GM12878 (cell line): ENCODE results near the gene MAP2K2. TPM values are rescaled to one million over a fixed set of nuclear protein-coding genes. Genes with fewer than 3 reads are reported as not detected.
A peak's percentile ranks its signal among the peaks of the same experiment; 100 is the strongest.

ENCODE experiments used
- ATAC-seq: fragments of 200-7000 bp; cut with Tn5 transposase; 3 replicates; pipeline ENCODE4 v1.9.1; 2020; ENCODE audit warnings: mild to moderate bottlenecking, moderate library complexity
- BruUV-seq: library from RNA; stranded (reverse); fragments of 400-500 nt; replicated peaks from 2 replicates; lab custom pipeline; 2021; lab: Mats Ljungman, UMichigan
- CTCF ChIA-PET: fragments of 300-600 bp; sonication (Branson Sonifier 250); formaldehyde crosslinking; extraction: SDS; loops from one replicate; lab custom pipeline; 2021; ENCODE audit warnings: inconsistent platforms; lab: Yijun Ruan, JAX
- POLR2A ChIA-PET: fragments of 350-600 bp; formaldehyde crosslinking; extraction: SDS; loops from one replicate; lab custom pipeline; 2021; ENCODE audit warnings: inconsistent platforms; lab: Charles Lee
- RAD21 ChIA-PET: fragments of 300-600 bp; sonication (Branson Sonifier 250); formaldehyde crosslinking; loops from one replicate; lab custom pipeline; 2023; ENCODE audit warnings: antibody characterized with exemption; ENCODE audit not compliant: unreplicated experiment; lab: Charles Lee
- SMC1A ChIA-PET: fragments of 300-600 bp; sonication (Branson Sonifier 250); formaldehyde crosslinking; loops from one replicate; lab custom pipeline; 2023; ENCODE audit not compliant: unreplicated experiment, uncharacterized antibody; lab: Charles Lee
- DNase-seq: peaks from one replicate; pipeline ENCODE4 v3.0.0-alpha.2; 2011; ENCODE audit warnings: low read depth, low spot score
- FAIRE-seq: peaks from 3 replicates; lab custom pipeline; 2011; peaks lifted over from hg19 to GRCh38; lab: Jason Lieb, UNC
- H2AFZ ChIP-seq: 2 replicates; pipeline ENCODE4 v1.6.0; 2011; ENCODE audit warnings: low read depth, low read length, control low read depth; ENCODE audit not compliant: control insufficient read depth
- H3K27ac ChIP-seq: 2 replicates; pipeline ENCODE4 v1.5.1; 2011; ENCODE audit warnings: control low read depth; ENCODE audit not compliant: control insufficient read depth, insufficient read depth
- H3K27me3 ChIP-seq, 2 experiments: replicated peaks in 1 of 2; 2 replicates each; pipeline versions ENCODE4 v1.6.0 to v1.6.1; 2011; ENCODE audit warnings: low read length in 1 of 2; ENCODE audit not compliant: control insufficient read depth in 2 of 2, insufficient read depth in 2 of 2
- H3K36me3 ChIP-seq, 2 experiments: 2 replicates each; pipeline ENCODE4 v1.5.1; 2011; ENCODE audit warnings: low read length in 1 of 2; ENCODE audit not compliant: control insufficient read depth in 2 of 2, insufficient read depth in 2 of 2
- H3K4me1 ChIP-seq: 2 replicates; pipeline ENCODE4 v1.6.1; 2011; ENCODE audit warnings: mild to moderate bottlenecking, low read length, moderate library complexity, mixed read lengths; ENCODE audit not compliant: control insufficient read depth, insufficient read depth
- H3K4me2 ChIP-seq: 2 replicates; pipeline ENCODE4 v1.6.0; 2011; ENCODE audit warnings: control low read depth; ENCODE audit not compliant: control insufficient read depth, insufficient read depth
- H3K4me3 ChIP-seq: fragments of 200-600 bp; sonication (generic); 2 replicates; pipeline ENCODE4 v1.5.1; 2016
- H3K79me2 ChIP-seq: 2 replicates; pipeline ENCODE4 v1.6.0; 2011; ENCODE audit warnings: low read length; ENCODE audit not compliant: control insufficient read depth, insufficient read depth
- H3K9ac ChIP-seq: 2 replicates; pipeline ENCODE4 v1.8.0; 2011; ENCODE audit warnings: low read length, control low read depth, mixed read lengths; ENCODE audit not compliant: control insufficient read depth, insufficient read depth
- H3K9me3 ChIP-seq: replicated peaks from 3 replicates; pipeline ENCODE4 v1.5.1; 2011; ENCODE audit warnings: mild to moderate bottlenecking, low read length; ENCODE audit not compliant: control insufficient read depth, insufficient read depth
- H4K20me1 ChIP-seq: 2 replicates; pipeline ENCODE4 v1.6.0; 2011; ENCODE audit not compliant: control insufficient read depth, insufficient read depth
- BCL3 ChIP-seq: IDR thresholded peaks from 2 replicates; pipeline ENCODE4 v1.6.1; 2011; ENCODE audit warnings: borderline replicate concordance, low read depth, mild to moderate bottlenecking, moderate library complexity, low read length; ENCODE audit not compliant: insufficient read depth, poor library complexity, severe bottlenecking
- CEBPB ChIP-seq, 2 experiments: fragments of 150-350 bp in 1 of 2; IDR thresholded peaks; 2 replicates each; pipeline ENCODE4 v1.6.1; 2012 to 2014; ENCODE audit warnings: low read depth in 2 of 2, low read length in 2 of 2, borderline replicate concordance in 1 of 2, inconsistent platforms in 1 of 2
- CHD1 ChIP-seq: IDR thresholded peaks from 2 replicates; pipeline ENCODE4 v1.6.1; 2012; ENCODE audit warnings: low read depth, low read length, improper control_type of control experiment
- IKZF1 ChIP-seq: fragments of 450-650 bp; conservative IDR thresholded peaks from 2 replicates; pipeline ENCODE4 v1.6.1; 2017; ENCODE audit warnings: antibody characterized with exemption, mild to moderate bottlenecking
- MLLT1 ChIP-seq: fragments of 450-650 bp; IDR thresholded peaks from 2 replicates; pipeline ENCODE4 v1.6.1; 2016; ENCODE audit warnings: mild to moderate bottlenecking
- NFIC ChIP-seq: IDR thresholded peaks from 2 replicates; pipeline ENCODE4 v1.6.1; 2012; ENCODE audit warnings: low read depth, mild to moderate bottlenecking, inconsistent platforms, low read length, moderate library complexity
- RELA ChIP-seq: fragments of 450-650 bp; IDR thresholded peaks from 2 replicates; pipeline ENCODE4 v1.8.0; 2014; ENCODE audit warnings: borderline replicate concordance; ENCODE audit not compliant: partially characterized antibody
- SMARCA5 ChIP-seq: fragments of 450-650 bp; IDR thresholded peaks from 2 replicates; pipeline ENCODE4 v1.6.1; 2017; ENCODE audit warnings: mild to moderate bottlenecking
- TCF12 ChIP-seq: IDR thresholded peaks from 2 replicates; pipeline ENCODE4 v1.6.1; 2011; ENCODE audit warnings: low read depth, mild to moderate bottlenecking, low read length
- TCF7 ChIP-seq: IDR thresholded peaks from 2 replicates; pipeline ENCODE4 v1.6.1; 2014; ENCODE audit warnings: antibody characterized with exemption, borderline replicate concordance
- WGBS: methylation state at CpG from one replicate; pipeline ENCODE4 v1.1.6; 2016; ENCODE audit warnings: low lambda C conversion rate; ENCODE audit not compliant: insufficient replicate concordance, insufficient coverage; ENCODE audit errors: missing lambda C conversion rate; 5-methylcytosine and 5-hydroxymethylcytosine counted together
- in situ Hi-C: fragments of 300-500 bp; cut with MboI; formaldehyde crosslinking; loops from 9 replicates; pipeline ENCODE4 v1.14.3; 2018; ENCODE audit warnings: mixed read lengths
- intact Hi-C: fragments of 100-400 bp; cut with micrococcal nuclease; formaldehyde crosslinking; loops from one replicate; pipeline ENCODE4 v1.14.2; 2022; ENCODE audit not compliant: unreplicated experiment
- polyA plus RNA-seq, 11 experiments: library from polyadenylated mRNA; depleted of rRNA in 4 of 11; unstranded in 6 of 11; stranded (reverse) in 5 of 11; fragments of >200 nt; fragmentation: Nextera tagmentation in 4 of 11; fragmentation: Illumina TruSeq in 1 of 11; extraction: Ambion mirVana in 4 of 11; extraction: Trizol in 1 of 11; gene quantifications; 1 replicate in 1 of 11; 2 replicates in 10 of 11; pipeline versions ENCODE4 v1.2.1 to v1.2.3, GENCODE V29; 2011 to 2016; ENCODE audit warnings: inconsistent platforms in 2 of 11, missing spikeins in 2 of 11, low read depth in 1 of 11
- total RNA-seq, 4 experiments: library from RNA; depleted of rRNA in 3 of 4; stranded (reverse); fragments of >200 nt in 3 of 4; fragmentation: Illumina TruSeq in 1 of 4; extraction: Trizol in 1 of 4; gene quantifications; 2 replicates each; pipeline versions ENCODE4 v1.2.1 to v1.2.3, GENCODE V29; 2013 to 2021

Gene MAP2K2
- total and polyA plus RNA-seq, 10 of the 15 experiments (the other 5 are each of a cell fraction or from before 2014, with no cell fraction given): 1.00 to 210 (median 53.5) TPM

DNA sequence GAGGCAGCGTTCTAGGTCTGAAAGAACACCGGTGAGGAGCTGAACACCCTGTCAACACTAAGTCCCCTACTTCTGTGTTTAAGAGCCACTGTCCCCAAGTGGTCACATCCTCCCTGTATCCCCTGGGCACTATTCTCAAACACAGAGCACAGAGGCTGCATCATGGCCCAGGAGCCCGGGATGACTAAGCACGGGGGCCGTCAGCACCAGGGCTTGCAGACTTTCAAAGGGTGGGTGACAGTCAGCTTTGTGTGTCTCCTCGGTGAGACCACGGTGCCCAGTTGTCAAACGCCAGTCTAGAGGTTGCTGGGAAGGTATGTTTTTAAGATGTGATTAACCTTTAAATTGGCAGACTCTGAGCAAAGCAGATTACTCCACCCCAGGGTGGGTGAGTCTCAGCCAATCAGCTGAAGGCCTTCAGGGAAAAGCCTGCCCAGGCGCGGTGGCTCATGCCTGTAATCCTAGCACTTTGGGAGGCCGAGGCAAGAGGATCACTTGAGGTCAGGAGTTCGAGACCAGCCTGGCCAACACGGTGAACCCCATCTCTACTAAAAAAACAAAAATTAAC, 8.0 kb downstream of the MAP2K2 start:
- H3K9ac ChIP-seq: peak overlapping the region; percentile 13

GRCh38 chr19:4115050-4115817, 8.7 kb downstream of the MAP2K2 start:
- RAD21 ChIA-PET: interaction anchor here (0.5 to 2.0 kb wide), 11 partner anchors 25 to 681 kb away, joined by 3 to 11 read pairs (median 4); partner anchors contain the start of genes EEF2, PIAS4 and ZBTB7A
- POLR2A ChIA-PET: interaction anchor here (0.6 to 1.6 kb wide), 11 partner anchors 10 to 228 kb away, joined by 3 to 12 read pairs (median 5); partner anchors contain the start of gene EEF2
- DNase-seq (peak; percentile 67), ATAC-seq (peak; percentile 96), FAIRE-seq (peak; percentile 93)
- in situ Hi-C loops (no loop called here), intact Hi-C loops (loop anchor here (2.0 kb wide), 1 partner anchor 46 kb away; no protein-coding TSS in a partner anchor)
- Histone ChIP-seq H3K4me3 (peak overlapping the region; percentile 50), H3K9ac (peak overlapping the region; percentile 13), H3K27ac (peak overlapping the region; percentile 55), H3K79me2 (peaks cover 17% of the 10 kb centered on the region), H4K20me1 (no peaks in the 10 kb centered on the region), H3K4me2 (peak overlapping the region; percentile 65), H3K4me1 (peaks cover 28% of the 10 kb centered on the region), H3K36me3 (peaks cover 25 to 29% of the 10 kb centered on the region in 2 experiments), H3K27me3 (no peaks in the 10 kb centered on the region), H3K9me3 (no peaks in the 10 kb centered on the region), H2AFZ (no peak overlapping the region)
- SMC1A ChIA-PET: interaction anchor here (1.0 to 1.8 kb wide), 9 partner anchors 11 to 129 kb away, joined by 3 to 13 read pairs (median 4); no protein-coding TSS in a partner anchor
- BruUV-seq: no TSS peak
- 5% methylated on average over 27 of the region's 27 CpGs for WGBS
- CTCF ChIA-PET: interaction anchor here (1.0 to 3.4 kb wide), 14 partner anchors 9 to 130 kb away, joined by 3 to 25 read pairs (median 6); partner anchors contain the start of gene EEF2
- TF ChIP-seq CHD1 (no peak), IKZF1 (peak; percentile 66), TCF7 (no peak), TCF12 (0 out of 2 replicates have a peak, but pooled peaks have one; percentile 45), CEBPB (IDR thresholded peaks at IDR 0.05; ENCODE audit: borderline replicate concordance in 1 of 2, low read depth in 2 of 2, low read length in 2 of 2) (no peak), BCL3 (no peak), MLLT1 (0 out of 2 replicates have a peak, but pooled peaks have one; percentile 28), NFIC (no peak)

More for the DNA sequence above, 8.0 kb downstream of the MAP2K2 start:
- peak overlapping the region; percentile 50; the same call in 1 of the 2 replicates for H3K4me3 ChIP-seq
- no peaks in the 10 kb centered on the region for H3K27me3 ChIP-seq
- peaks cover 21 to 23% of the 10 kb centered on the region in 2 experiments for H3K36me3 ChIP-seq
- H3K4me1 ChIP-seq: peaks cover 21% of the 10 kb centered on the region
- no peaks in the 10 kb centered on the region for H4K20me1 ChIP-seq
- H3K27ac ChIP-seq: peak overlapping the region; percentile 55
- ATAC-seq (peak; percentile 68), DNase-seq (no peak), FAIRE-seq (no peak)
- ChIA-PET RAD21 (interaction anchor here (0.6 to 2.0 kb wide), 9 partner anchors 12 to 680 kb away, joined by 3 to 11 read pairs (median 8); partner anchors contain the start of gene ZBTB7A), CTCF (interaction anchor here (1.2 to 3.4 kb wide), 12 partner anchors 10 to 130 kb away, joined by 3 to 25 read pairs (median 8); partner anchors contain the start of gene EEF2), SMC1A (interaction anchor here (1.0 to 1.8 kb wide), 5 partner anchors 24 to 130 kb away, joined by 3 to 13 read pairs (median 5); no protein-coding TSS in a partner anchor), POLR2A (interaction anchor here (0.6 to 1.6 kb wide), 9 partner anchors 11 to 131 kb away, joined by 3 to 12 read pairs (median 5); partner anchors contain the start of gene EEF2)
- peak overlapping the region; percentile 65 for H3K4me2 ChIP-seq
- no TSS peak for BruUV-seq
- no peaks in the 10 kb centered on the region for H3K9me3 ChIP-seq
- in situ Hi-C loops (no loop called here), intact Hi-C loops (loop anchor here (2.0 kb wide), 1 partner anchor 47 kb away; no protein-coding TSS in a partner anchor)
- no peak overlapping the region for H2AFZ ChIP-seq
- peaks cover 20% of the 10 kb centered on the region for H3K79me2 ChIP-seq
- 46% methylated on average over 13 of the region's 13 CpGs for WGBS
- no peak for TF ChIP-seq RELA
- TF ChIP-seq SMARCA5: 0 out of 2 replicates have a peak, but pooled peaks have one; percentile 1
